Liver (tissue), 9 donors: ENCODE measurements around the gene TRIP13. TPM values are rescaled to one million over a fixed set of nuclear protein-coding genes. Genes with fewer than 3 reads are reported as not detected.
A peak's percentile ranks its signal among the peaks of the same experiment; 100 is the strongest.
"Not testable (repeated sequence)": the region's sequence is repeated elsewhere in the genome, so short reads cannot be mapped to it uniquely, and the experiment has no call there.

Source experiments
- DNase-seq: peaks from one replicate; pipeline ENCODE4 v3.0.0-alpha.2; 2017; ENCODE audit warnings: low spot score
- H3K27ac ChIP-seq, 2 donors: one replicate each; pipeline ENCODE4 v1.7.0; 2013; ENCODE audit warnings: inconsistent platforms in 2 of 2, low read length in 2 of 2, control low read depth in 1 of 2, low read depth in 1 of 2, mild to moderate bottlenecking in 1 of 2
- H3K27me3 ChIP-seq, 4 donors: one replicate each; pipeline versions ENCODE4 v1.6.1 to v1.7.0; 2013; ENCODE audit warnings: low read length in 3 of 4, inconsistent platforms in 1 of 4, mild to moderate bottlenecking in 1 of 4, moderate library complexity in 1 of 4; ENCODE audit not compliant: control insufficient read depth in 4 of 4, insufficient read depth in 4 of 4
- H3K36me3 ChIP-seq, 4 donors: one replicate each; pipeline versions ENCODE4 v1.6.1 to v1.7.0; 2013; ENCODE audit warnings: low read length in 3 of 4, mild to moderate bottlenecking in 3 of 4, low read depth in 1 of 4, moderate library complexity in 1 of 4; ENCODE audit not compliant: control insufficient read depth in 4 of 4, insufficient read depth in 3 of 4
- H3K4me1 ChIP-seq, 4 donors: one replicate each; pipeline versions ENCODE4 v1.6.1 to v1.7.0; 2013; ENCODE audit warnings: low read length in 3 of 4, mild to moderate bottlenecking in 3 of 4, moderate library complexity in 1 of 4; ENCODE audit not compliant: control insufficient read depth in 4 of 4, insufficient read depth in 4 of 4
- H3K4me3 ChIP-seq, 3 donors: one replicate each; pipeline versions ENCODE4 v1.6.1 to v1.7.0; 2013; ENCODE audit warnings: low read length in 3 of 3, control low read depth in 1 of 3, low read depth in 1 of 3, mild to moderate bottlenecking in 1 of 3
- H3K9ac ChIP-seq, 2 donors: one replicate each; pipeline ENCODE4 v1.7.0; 2013; ENCODE audit warnings: low read length in 2 of 2, mild to moderate bottlenecking in 2 of 2, moderate library complexity in 2 of 2, control low read depth in 1 of 2, low read depth in 1 of 2
- H3K9me3 ChIP-seq, 4 donors: one replicate each; pipeline versions ENCODE4 v1.6.1 to v1.7.0; 2013; ENCODE audit warnings: low read length in 3 of 4; ENCODE audit not compliant: control insufficient read depth in 4 of 4
- GABPA ChIP-seq, 2 donors: IDR thresholded peaks in 1 of 2; conservative IDR thresholded peaks in 1 of 2; 2 replicates each; pipeline ENCODE4 v1.6.1; 2016; ENCODE audit warnings: antibody characterized with exemption in 2 of 2, mild to moderate bottlenecking in 1 of 2, moderate library complexity in 1 of 2
- MAX ChIP-seq: IDR thresholded peaks from 2 replicates; pipeline ENCODE4 v1.6.1; 2016; ENCODE audit warnings: antibody characterized with exemption
- WGBS: extraction: QIAGEN DNeasy Blood & Tissue Kit; methylation state at CpG from one replicate; pipeline ENCODE4 v1.1.7; 2013; 5-methylcytosine and 5-hydroxymethylcytosine counted together
- polyA plus RNA-seq, 2 donors: library from polyadenylated mRNA; stranded (reverse) in 1 of 2; unstranded in 1 of 2; fragments of 200-250 nt in 1 of 2; fragments of >200 nt in 1 of 2; fragmentation: Nextera tagmentation in 1 of 2; extraction: Ambion mirVana in 1 of 2; gene quantifications; one replicate each; pipeline versions ENCODE4 v1.2.1 to v1.2.3, GENCODE V29; 2013 to 2015
- total RNA-seq, 2 donors: library from RNA; depleted of rRNA; stranded (reverse); fragments of >200 nt; gene quantifications; one replicate each; pipeline ENCODE4 v1.2.3, GENCODE V29; 2014
- donor health status: healthy.
- donor health status: healthy.
- donor health status: healthy.
- donor health status: healthy.
- donor health status: healthy.

TRIP13 gene
- 10 to 100 TPM in 1 of 2 donors, under 1 TPM in 1; 0.42 to 12.4 TPM for total RNA-seq
- 1 to 10 TPM in 1 of 2 donors, under 1 TPM in 1; 0.67 to 1.0 TPM for polyA plus RNA-seq

- peaks cover 2 to 33% (median 23%) of the 10 kb centered on the region in 4 donors for H3K36me3 ChIP-seq
- H3K27ac ChIP-seq = peak within 1 kb of the TSS; percentile 75
- peak within 1 kb of the TSS; percentile 15 to 40 for H3K9ac ChIP-seq
- peaks cover 5 to 21% (median 13%) of the 10 kb centered on the region in 4 donors for H3K4me1 ChIP-seq
- H3K4me3 ChIP-seq = peak within 1 kb of the TSS; percentile 81 to 85 (median 81)
- H3K9me3 ChIP-seq = no peaks in the 10 kb centered on the region
- peak; percentile 64 to 87 for TF ChIP-seq GABPA (IDR thresholded peaks at IDR 0.05 in 1 of 2, conservative IDR thresholded peaks at IDR 0.05 in 1 of 2)
- no peak for TF ChIP-seq MAX
- H3K27me3 ChIP-seq = no peaks in the 10 kb centered on the region
- WGBS = under 1% methylated on average over 91 of the region's 91 CpGs
- peak; percentile 86 for DNase-seq
Measured at GRCh38 chr5:892394-893136, at the start of gene TRIP13, which contains the start of gene BRD9. Gene TRIP13, plus strand, starts transcription at chr5:892884. Its CDS starts 115 bp downstream, at chr5:892999. Gene BRD9, minus strand, starts transcription at chr5:892801. Its CDS starts 144 bp downstream, at chr5:892657.

- not testable (repeated sequence) for H3K9me3 ChIP-seq, DNase-seq, H3K36me3 ChIP-seq, H3K27ac ChIP-seq, H3K4me3 ChIP-seq, H3K9ac ChIP-seq, H3K27me3 ChIP-seq, H3K4me1 ChIP-seq
- 96% methylated on average over 17 of the region's 26 CpGs for whole genome bisulfite sequencing
Measured at GRCh38 chr5:843371-843770, 49.3 kb upstream of the TRIP13 start.

- not testable (repeated sequence) for H3K9me3 ChIP-seq, H3K4me3 ChIP-seq, H3K9ac ChIP-seq, H3K27ac ChIP-seq, H3K36me3 ChIP-seq, DNase-seq, H3K27me3 ChIP-seq, H3K4me1 ChIP-seq
- WGBS = 93% methylated on average over 22 of the region's 22 CpGs
Measured at GRCh38 chr5:843926-844325, 48.8 kb upstream of the TRIP13 start.

GRCh38 chr5:844426-844825 is 48.3 kb upstream of the TRIP13 start:
- H3K9ac ChIP-seq, H3K4me1 ChIP-seq, DNase-seq, H3K27me3 ChIP-seq, H3K36me3 ChIP-seq, H3K9me3 ChIP-seq, H3K27ac ChIP-seq, H3K4me3 ChIP-seq: not testable (repeated sequence)
- 97% methylated on average over 14 of the region's 16 CpGs for WGBS

- not testable (repeated sequence) for H3K27me3 ChIP-seq, H3K27ac ChIP-seq, H3K9ac ChIP-seq, DNase-seq, H3K4me1 ChIP-seq, H3K9me3 ChIP-seq, H3K4me3 ChIP-seq, H3K36me3 ChIP-seq
- WGBS = 91% methylated on average over 17 of the region's 21 CpGs
Measured at GRCh38 chr5:845031-845675, 47.5 kb upstream of the TRIP13 start.

GRCh38 chr5:845676-846601 is 46.7 kb upstream of the TRIP13 start:
- H3K27ac ChIP-seq, H3K36me3 ChIP-seq: not testable (repeated sequence)
- WGBS = 90% methylated on average over 25 of the region's 35 CpGs

GRCh38 chr5:846602-847091 is 46.0 kb upstream of the TRIP13 start:
- H3K4me1 ChIP-seq, H3K9ac ChIP-seq, H3K36me3 ChIP-seq, DNase-seq, H3K27ac ChIP-seq, H3K9me3 ChIP-seq, H3K4me3 ChIP-seq, H3K27me3 ChIP-seq: not testable (repeated sequence)
- WGBS = 89% methylated on average over 18 of the region's 18 CpGs

More at GRCh38 chr5:845676-846601, 46.7 kb upstream of the TRIP13 start:
- H3K4me1 ChIP-seq, H3K4me3 ChIP-seq, H3K9me3 ChIP-seq, H3K27me3 ChIP-seq, H3K9ac ChIP-seq, DNase-seq: not testable (repeated sequence)
